GM12878 (cell line): ENCODE data around the gene NFS1. TPM values are rescaled to one million over a fixed set of nuclear protein-coding genes. Genes with fewer than 3 reads are reported as not detected.

Experiments used
- ATAC-seq: fragments of 200-7000 bp; cut with Tn5 transposase; 3 replicates; pipeline ENCODE4 v1.9.1; 2020; ENCODE audit warnings: mild to moderate bottlenecking, moderate library complexity
- BruUV-seq: library from RNA; stranded (reverse); fragments of 400-500 nt; replicated peaks from 2 replicates; lab custom pipeline; 2021; lab: Mats Ljungman, UMichigan
- CTCF ChIA-PET: fragments of 300-600 bp; sonication (Branson Sonifier 250); formaldehyde crosslinking; extraction: SDS; loops from one replicate; lab custom pipeline; 2021; ENCODE audit warnings: inconsistent platforms; lab: Yijun Ruan, JAX
- POLR2A ChIA-PET: fragments of 350-600 bp; formaldehyde crosslinking; extraction: SDS; loops from one replicate; lab custom pipeline; 2021; ENCODE audit warnings: inconsistent platforms; lab: Charles Lee
- RAD21 ChIA-PET: fragments of 300-600 bp; sonication (Branson Sonifier 250); formaldehyde crosslinking; loops from one replicate; lab custom pipeline; 2023; ENCODE audit warnings: antibody characterized with exemption; ENCODE audit not compliant: unreplicated experiment; lab: Charles Lee
- SMC1A ChIA-PET: fragments of 300-600 bp; sonication (Branson Sonifier 250); formaldehyde crosslinking; loops from one replicate; lab custom pipeline; 2023; ENCODE audit not compliant: unreplicated experiment, uncharacterized antibody; lab: Charles Lee
- DNase-seq: peaks from one replicate; pipeline ENCODE4 v3.0.0-alpha.2; 2011; ENCODE audit warnings: low read depth, low spot score
- FAIRE-seq: peaks from 3 replicates; lab custom pipeline; 2011; peaks lifted over from hg19 to GRCh38; lab: Jason Lieb, UNC
- H2AFZ ChIP-seq: 2 replicates; pipeline ENCODE4 v1.6.0; 2011; ENCODE audit warnings: low read depth, low read length, control low read depth; ENCODE audit not compliant: control insufficient read depth
- H3K27ac ChIP-seq: 2 replicates; pipeline ENCODE4 v1.5.1; 2011; ENCODE audit warnings: control low read depth; ENCODE audit not compliant: control insufficient read depth, insufficient read depth
- H3K27me3 ChIP-seq, 2 experiments: replicated peaks in 1 of 2; 2 replicates each; pipeline versions ENCODE4 v1.6.0 to v1.6.1; 2011; ENCODE audit warnings: low read length in 1 of 2; ENCODE audit not compliant: control insufficient read depth in 2 of 2, insufficient read depth in 2 of 2
- H3K36me3 ChIP-seq, 2 experiments: 2 replicates each; pipeline ENCODE4 v1.5.1; 2011; ENCODE audit warnings: low read length in 1 of 2; ENCODE audit not compliant: control insufficient read depth in 2 of 2, insufficient read depth in 2 of 2
- H3K4me1 ChIP-seq: 2 replicates; pipeline ENCODE4 v1.6.1; 2011; ENCODE audit warnings: mild to moderate bottlenecking, low read length, moderate library complexity, mixed read lengths; ENCODE audit not compliant: control insufficient read depth, insufficient read depth
- H3K4me2 ChIP-seq: 2 replicates; pipeline ENCODE4 v1.6.0; 2011; ENCODE audit warnings: control low read depth; ENCODE audit not compliant: control insufficient read depth, insufficient read depth
- H3K4me3 ChIP-seq: fragments of 200-600 bp; sonication (generic); 2 replicates; pipeline ENCODE4 v1.5.1; 2016
- H3K79me2 ChIP-seq: 2 replicates; pipeline ENCODE4 v1.6.0; 2011; ENCODE audit warnings: low read length; ENCODE audit not compliant: control insufficient read depth, insufficient read depth
- H3K9ac ChIP-seq: 2 replicates; pipeline ENCODE4 v1.8.0; 2011; ENCODE audit warnings: low read length, control low read depth, mixed read lengths; ENCODE audit not compliant: control insufficient read depth, insufficient read depth
- H3K9me3 ChIP-seq: replicated peaks from 3 replicates; pipeline ENCODE4 v1.5.1; 2011; ENCODE audit warnings: mild to moderate bottlenecking, low read length; ENCODE audit not compliant: control insufficient read depth, insufficient read depth
- H4K20me1 ChIP-seq: 2 replicates; pipeline ENCODE4 v1.6.0; 2011; ENCODE audit not compliant: control insufficient read depth, insufficient read depth
- ASH2L ChIP-seq: fragments of 300-600, 200-600 bp; sonication (generic); IDR thresholded peaks from 2 replicates; pipeline ENCODE4 v1.6.1; 2017; ENCODE audit warnings: low read depth, mild to moderate bottlenecking, borderline replicate concordance
- BRCA1 ChIP-seq: IDR thresholded peaks from 2 replicates; pipeline ENCODE4 v1.6.1; 2011; ENCODE audit warnings: low read depth, low read length, improper control_type of control experiment
- FOXM1 ChIP-seq: IDR thresholded peaks from 2 replicates; pipeline ENCODE4 v1.6.1; 2012; ENCODE audit warnings: low read depth, mild to moderate bottlenecking, inconsistent platforms, low read length, moderate library complexity
- IKZF1 ChIP-seq: fragments of 450-650 bp; conservative IDR thresholded peaks from 2 replicates; pipeline ENCODE4 v1.6.1; 2017; ENCODE audit warnings: antibody characterized with exemption, mild to moderate bottlenecking
- KLF5 ChIP-seq: fragments of 450-650 bp; IDR thresholded peaks from 2 replicates; pipeline ENCODE4 v1.6.1; 2014; ENCODE audit warnings: mild to moderate bottlenecking; ENCODE audit not compliant: partially characterized antibody
- MEF2A ChIP-seq: IDR thresholded peaks from 2 replicates; pipeline ENCODE4 v1.6.1; 2011; ENCODE audit warnings: low read depth, mild to moderate bottlenecking, low read length, moderate library complexity; ENCODE audit not compliant: insufficient read depth
- MLLT1 ChIP-seq: fragments of 450-650 bp; IDR thresholded peaks from 2 replicates; pipeline ENCODE4 v1.6.1; 2016; ENCODE audit warnings: mild to moderate bottlenecking
- MTA2 ChIP-seq: fragments of 450-650 bp; IDR thresholded peaks from 2 replicates; pipeline ENCODE4 v1.6.1; 2016; ENCODE audit warnings: low read depth, mild to moderate bottlenecking, moderate library complexity
- MTA3 ChIP-seq: IDR thresholded peaks from 2 replicates; pipeline ENCODE4 v1.6.1; 2012; ENCODE audit warnings: low read length, inconsistent platforms, borderline replicate concordance
- PAX5 ChIP-seq: IDR thresholded peaks from 2 replicates; pipeline ENCODE4 v1.6.1; 2011; ENCODE audit warnings: low read depth, low read length, borderline replicate concordance
- PAX8 ChIP-seq: fragments of 450-650 bp; IDR thresholded peaks from 2 replicates; pipeline ENCODE4 v1.6.1; 2017; ENCODE audit warnings: mild to moderate bottlenecking, moderate library complexity
- RAD21 ChIP-seq: IDR thresholded peaks from 2 replicates; pipeline ENCODE4 v1.6.1; 2011; ENCODE audit warnings: mild to moderate bottlenecking, low read depth, low read length, moderate library complexity; ENCODE audit not compliant: insufficient read depth
- RBBP5 ChIP-seq: fragments of 200-600 bp; sonication (generic); conservative IDR thresholded peaks from 2 replicates; pipeline ENCODE4 v1.6.1; 2016
- RCOR1 ChIP-seq: conservative IDR thresholded peaks from 2 replicates; pipeline ENCODE4 v1.6.1; 2012; ENCODE audit warnings: low read depth, low read length, improper control_type of control experiment
- SIX5 ChIP-seq: IDR thresholded peaks from 2 replicates; pipeline ENCODE4 v1.6.1; 2011; ENCODE audit warnings: mild to moderate bottlenecking, low read depth, low read length, moderate library complexity; ENCODE audit not compliant: severe bottlenecking
- SKIL ChIP-seq: fragments of 450-650 bp; IDR thresholded peaks from 2 replicates; pipeline ENCODE4 v1.6.1; 2017; ENCODE audit warnings: mild to moderate bottlenecking, low read depth, inconsistent platforms; ENCODE audit not compliant: poor library complexity, severe bottlenecking
- SRF ChIP-seq, 2 experiments: IDR thresholded peaks; 2 replicates each; pipeline ENCODE4 v1.6.1; 2011; ENCODE audit warnings: low read depth in 2 of 2, low read length in 2 of 2, mild to moderate bottlenecking in 1 of 2, moderate library complexity in 1 of 2
- YY1 ChIP-seq: IDR thresholded peaks from 2 replicates; pipeline ENCODE4 v1.6.1; 2011; ENCODE audit warnings: low read depth, mild to moderate bottlenecking, low read length
- ZNF207 ChIP-seq: fragments of 450-650 bp; IDR thresholded peaks from 2 replicates; pipeline ENCODE4 v1.6.1; 2014; ENCODE audit warnings: antibody characterized with exemption, mild to moderate bottlenecking, borderline replicate concordance
- ZNF274 ChIP-seq: IDR thresholded peaks from one replicate; pipeline ENCODE4 v1.8.0; 2011; ENCODE audit not compliant: insufficient read length, insufficient read depth
- ZNF622 ChIP-seq: fragments of 450-650 bp; IDR thresholded peaks from 2 replicates; pipeline ENCODE4 v1.6.1; 2017; ENCODE audit warnings: mild to moderate bottlenecking, inconsistent platforms
- in situ Hi-C: fragments of 300-500 bp; cut with MboI; formaldehyde crosslinking; loops from 9 replicates; pipeline ENCODE4 v1.14.3; 2018; ENCODE audit warnings: mixed read lengths
- intact Hi-C: fragments of 100-400 bp; cut with micrococcal nuclease; formaldehyde crosslinking; loops from one replicate; pipeline ENCODE4 v1.14.2; 2022; ENCODE audit not compliant: unreplicated experiment
- polyA plus RNA-seq, 11 experiments: library from polyadenylated mRNA; depleted of rRNA in 4 of 11; unstranded in 6 of 11; stranded (reverse) in 5 of 11; fragments of >200 nt; fragmentation: Nextera tagmentation in 4 of 11; fragmentation: Illumina TruSeq in 1 of 11; extraction: Ambion mirVana in 4 of 11; extraction: Trizol in 1 of 11; gene quantifications; 1 replicate in 1 of 11; 2 replicates in 10 of 11; pipeline versions ENCODE4 v1.2.1 to v1.2.3, GENCODE V29; 2011 to 2016; ENCODE audit warnings: inconsistent platforms in 2 of 11, missing spikeins in 2 of 11, low read depth in 1 of 11
- total RNA-seq, 4 experiments: library from RNA; depleted of rRNA in 3 of 4; stranded (reverse); fragments of >200 nt in 3 of 4; fragmentation: Illumina TruSeq in 1 of 4; extraction: Trizol in 1 of 4; gene quantifications; 2 replicates each; pipeline versions ENCODE4 v1.2.1 to v1.2.3, GENCODE V29; 2013 to 2021

NFS1 gene
- total and polyA plus RNA-seq, 10 of the 15 experiments (the other 5 are each of a cell fraction or from before 2014, with no cell fraction given): 9.2 to 74.1 (median 38.6) TPM

GRCh38 chr20:35650632-35651031 is 48.5 kb downstream of the NFS1 start (continued):
- TF ChIP-seq RBBP5 (no peak), MLLT1 (no peak), ASH2L (no peak), BRCA1 (no peak), SKIL (no peak), MTA2 (no peak), RAD21 (no peak), PAX5 (no peak), MEF2A (no peak)

- Histone ChIP-seq H3K4me1 (no peaks in the 10 kb centered on the region), H3K27me3 (no peaks in the 10 kb centered on the region), H4K20me1 (peaks cover 3% of the 10 kb centered on the region; the same call in 1 of the 2 replicates), H3K9ac (no peak overlapping the region), H3K9me3 (no peaks in the 10 kb centered on the region), H2AFZ (no peak overlapping the region), H3K36me3 (peaks cover 9 to 10% of the 10 kb centered on the region in 2 experiments)
- no peak for FAIRE-seq
- ATAC-seq: no peak
- intact Hi-C loops: no loop called here
- POLR2A ChIA-PET: interaction anchor here (0.6 to 1.2 kb wide), 5 partner anchors 9 to 64 kb away, joined by 3 to 4 read pairs (median 4); no protein-coding TSS in a partner anchor
- in situ Hi-C loops: no loop called here
- no peak for TF ChIP-seq FOXM1
- no peak for TF ChIP-seq MTA3
- no peak for TF ChIP-seq ASH2L
- no peak for TF ChIP-seq ZNF274
- TF ChIP-seq KLF5: no peak
- no peak for TF ChIP-seq ZNF207
- no peak for TF ChIP-seq BRCA1
- no peak for TF ChIP-seq RCOR1
- no peak for TF ChIP-seq ZNF622
- TF ChIP-seq SRF (IDR thresholded peaks at IDR 0.05; ENCODE audit: low read depth in 2 of 2, low read length in 2 of 2): no peak
- no peak for TF ChIP-seq PAX8
- no peak for TF ChIP-seq YY1
- no peak for TF ChIP-seq IKZF1
- TF ChIP-seq SIX5: no peak
- TF ChIP-seq, all 136 proteins: peak for 0
- Histone ChIP-seq H3K79me2 (peaks cover 42% of the 10 kb centered on the region), H3K4me3 (no peak overlapping the region), H3K27ac (no peak overlapping the region), H3K4me2 (no peak overlapping the region)
- no peak for DNase-seq
- no TSS peak for BruUV-seq
- ChIA-PET RAD21 (interaction anchor here (1.2 to 1.4 kb wide), 2 partner anchors 11 to 30 kb away, joined by 3 to 4 read pairs; no protein-coding TSS in a partner anchor), CTCF (interaction anchor here (0.6 to 2.0 kb wide), 3 partner anchors 10 to 305 kb away, joined by 3 to 4 read pairs (median 3); partner anchors contain the start of gene SCAND1), SMC1A (interaction anchor here (1.1 to 1.6 kb wide), 3 partner anchors 10 to 12 kb away, joined by 3 to 4 read pairs (median 4); no protein-coding TSS in a partner anchor)
Measured at GRCh38 chr20:35648836-35649235, 50.3 kb downstream of the NFS1 start.
